HepG2 (cell line): Measurements from ENCODE around the gene ADCYAP1R1. TPM values are rescaled to one million over a fixed set of nuclear protein-coding genes. Genes with fewer than 3 reads are reported as not detected.

Source experiments
- ATAC-seq: fragments of 200-7000 bp; cut with Tn5 transposase; 3 replicates; pipeline ENCODE4 v1.9.1; 2020; ENCODE audit warnings: mild to moderate bottlenecking, moderate library complexity
- BruUV-seq: library from RNA; stranded (reverse); fragments of 400-500 nt; replicated peaks from 2 replicates; lab custom pipeline; 2021; lab: Mats Ljungman, UMichigan
- CTCF ChIA-PET: fragments of 300-600 bp; formaldehyde crosslinking; extraction: SDS; loops from one replicate; lab custom pipeline; 2021; ENCODE audit warnings: low total read pairs, inconsistent platforms, low intra/inter-chr PET ratio; lab: Yijun Ruan, JAX
- POLR2A ChIA-PET: fragments of 350-600 bp; sonication (Branson Sonifier 250); formaldehyde crosslinking; loops from one replicate; lab custom pipeline; 2020; ENCODE audit warnings: antibody characterized with exemption, inconsistent platforms; lab: Yijun Ruan, JAX
- DNase-seq: peaks from one replicate; pipeline ENCODE4 v3.0.0-alpha.2; 2015; ENCODE audit warnings: low spot score
- FAIRE-seq: peaks from 3 replicates; lab custom pipeline; 2011; peaks lifted over from hg19 to GRCh38; lab: Jason Lieb, UNC
- H2AFZ ChIP-seq: one replicate; pipeline ENCODE4 v1.6.1; 2011; ENCODE audit warnings: low read length, inconsistent platforms
- H3K27ac ChIP-seq: fragments of 300-600 bp; 3 replicates; pipeline ENCODE4 v1.8.0; 2011; ENCODE audit warnings: mixed run types, mild to moderate bottlenecking, mixed read lengths, low read length, inconsistent platforms; ENCODE audit not compliant: insufficient read depth; ENCODE audit errors: extremely low read length
- H3K27me3 ChIP-seq, 2 experiments: fragments of 200-600 bp in 1 of 2; 2 replicates in 1 of 2; 3 replicates in 1 of 2; pipeline versions ENCODE4 v1.6.0 to v1.8.0; 2011; ENCODE audit warnings: low read length in 2 of 2, mild to moderate bottlenecking in 2 of 2, moderate library complexity in 2 of 2, inconsistent platforms in 1 of 2; ENCODE audit not compliant: insufficient read depth in 2 of 2, control insufficient read depth in 1 of 2
- H3K36me3 ChIP-seq, 2 experiments: fragments of 200-600 bp in 1 of 2; replicated peaks in 1 of 2; 2 replicates in 1 of 2; 3 replicates in 1 of 2; pipeline versions ENCODE4 v1.5.1 to v1.8.0; 2011; ENCODE audit warnings: low read length in 2 of 2, inconsistent platforms in 1 of 2; ENCODE audit not compliant: insufficient read depth in 2 of 2, control insufficient read depth in 1 of 2
- H3K4me1 ChIP-seq: 2 replicates; pipeline ENCODE4 v1.5.1; 2012; ENCODE audit warnings: low read length, inconsistent platforms; ENCODE audit not compliant: insufficient read depth
- H3K4me2 ChIP-seq: 2 replicates; pipeline ENCODE4 v1.6.0; 2011; ENCODE audit warnings: low read depth, low read length, inconsistent platforms
- H3K4me3 ChIP-seq, 3 experiments: fragments of 200-600 bp in 1 of 3; sonication (generic), shearing (Covaris generic) in 1 of 3; replicated peaks in 1 of 3; 2 replicates each; pipeline ENCODE4 v1.5.1; 2011 to 2016; ENCODE audit warnings: low read length in 3 of 3, inconsistent platforms in 2 of 3, low read depth in 2 of 3, mild to moderate bottlenecking in 2 of 3, control low read depth in 1 of 3, mixed read lengths in 1 of 3; ENCODE audit not compliant: insufficient read depth in 1 of 3
- H3K79me2 ChIP-seq: one replicate; pipeline ENCODE4 v1.6.1; 2011; ENCODE audit warnings: low read length, inconsistent platforms; ENCODE audit not compliant: insufficient read depth
- H3K9ac ChIP-seq: 2 replicates; pipeline ENCODE4 v1.6.0; 2011; ENCODE audit warnings: mild to moderate bottlenecking, low read depth, low read length, inconsistent platforms; ENCODE audit not compliant: insufficient read depth
- H3K9me3 ChIP-seq: 2 replicates; pipeline ENCODE4 v1.5.1; 2012; ENCODE audit warnings: mild to moderate bottlenecking, low read length
- H4K20me1 ChIP-seq: 2 replicates; pipeline ENCODE4 v1.6.0; 2011; ENCODE audit warnings: inconsistent platforms, mild to moderate bottlenecking, low read length, moderate library complexity; ENCODE audit not compliant: insufficient read depth
- ASH2L ChIP-seq: fragments of 300-600, 200-600 bp; sonication (generic); IDR thresholded peaks from 2 replicates; pipeline ENCODE4 v1.7.0; 2017; ENCODE audit warnings: low read depth, mild to moderate bottlenecking, moderate library complexity, mixed read lengths, low read length; ENCODE audit not compliant: insufficient read length
- ATAD3A ChIP-seq: sonication (generic); formaldehyde crosslinking; IDR thresholded peaks from 2 replicates; pipeline ENCODE4 v1.4.0; 2020; ENCODE audit warnings: missing genetic modification reagents
- CEBPB ChIP-seq: IDR thresholded peaks from 2 replicates; pipeline ENCODE4 v1.6.1; 2011; ENCODE audit warnings: low read depth, low read length, improper control_type of control experiment, borderline replicate concordance
- JUNB ChIP-seq: sonication (generic); formaldehyde crosslinking; IDR thresholded peaks from 2 replicates; pipeline ENCODE4 v1.8.0; 2022; ENCODE audit warnings: missing genetic modification reagents, mild to moderate bottlenecking, borderline replicate concordance
- JUND ChIP-seq: sonication (generic); formaldehyde crosslinking; IDR thresholded peaks from 2 replicates; pipeline ENCODE4 v1.8.0; 2022; ENCODE audit warnings: mild to moderate bottlenecking, missing genetic modification reagents
- MAX ChIP-seq: IDR thresholded peaks from 2 replicates; pipeline ENCODE4 v1.6.1; 2012; ENCODE audit warnings: inconsistent platforms
- ZNF616 ChIP-seq: sonication (generic); formaldehyde crosslinking; IDR thresholded peaks from 2 replicates; pipeline ENCODE4 v1.5.0; 2020; ENCODE audit warnings: low read depth, mild to moderate bottlenecking, missing genetic modification reagents
- ZNF878 ChIP-seq: sonication (generic); formaldehyde crosslinking; IDR thresholded peaks from 2 replicates; pipeline ENCODE4 v1.8.1; 2023; ENCODE audit warnings: mild to moderate bottlenecking, missing genetic modification reagents, moderate library complexity
- WGBS: methylation state at CpG from one replicate; pipeline ENCODE4 v1.1.6; 2017; ENCODE audit warnings: low lambda C conversion rate; 5-methylcytosine and 5-hydroxymethylcytosine counted together
- in situ Hi-C: cut with HindIII; loops from 2 replicates; pipeline ENCODE4 v1.10.0; 2017; ENCODE audit warnings: low pct_unique_long_range_greater_than_20kb; ENCODE audit not compliant: extremely low pct_ligation_motif_present
- intact Hi-C: fragments of 100-400 bp; cut with micrococcal nuclease; formaldehyde crosslinking; loops from one replicate; pipeline ENCODE4 v1.10.0; 2022; ENCODE audit not compliant: unreplicated experiment
- polyA plus RNA-seq, 8 experiments: library from polyadenylated mRNA; depleted of rRNA in 3 of 8; stranded (reverse) in 7 of 8; unstranded in 1 of 8; fragments of >200 nt; fragmentation: Illumina TruSeq in 4 of 8; extraction: Trizol in 4 of 8; gene quantifications; 2 replicates each; pipeline versions ENCODE4 v1.2.1 to v1.2.3, GENCODE V29; 2011 to 2016; ENCODE audit warnings: low read depth in 4 of 8, missing spikeins in 1 of 8, mixed read lengths in 1 of 8; ENCODE audit not compliant: insufficient read depth in 1 of 8
- total RNA-seq, 5 experiments: library from RNA; depleted of rRNA; stranded (reverse); fragments of >200 nt; fragmentation: Illumina TruSeq; extraction: Trizol; gene quantifications; 2 replicates each; pipeline ENCODE4 v1.2.3, GENCODE V29; 2016; ENCODE audit warnings: low read depth in 1 of 5

ADCYAP1R1 gene
- total and polyA plus RNA-seq, 2 of the 13 experiments (the other 11 are each of a cell fraction or from before 2014, with no cell fraction given), result not detected

GRCh38 chr7:31106303-31107105 lies 54.4 kb downstream of the ADCYAP1R1 start (continued):
- TF ChIP-seq ATAD3A (CRISPR knock-in tag) (no peak), JUND (CRISPR knock-in tag) (no peak), JUNB (CRISPR knock-in tag) (no peak)

- Histone ChIP-seq H3K4me1 (no peaks in the 10 kb centered on the region), H3K27me3 (peaks cover 0 to 6% of the 10 kb centered on the region in 2 experiments; a peak in 3 of 5 replicates), H3K9ac (no peak overlapping the region), H2AFZ (no peak overlapping the region), H3K27ac (no peak overlapping the region), H3K4me3 (no peak overlapping the region), H3K36me3 (no peaks in the 10 kb centered on the region), H4K20me1 (no peaks in the 10 kb centered on the region)
- DNase-seq, result no peak
- no TSS peak for BruUV-seq
- CTCF ChIA-PET, result no interaction called here
- ATAC-seq, result no peak
- FAIRE-seq, result no peak
- WGBS, result 5% methylated on average over 10 of the region's 15 CpGs
- intact Hi-C loops (no loop called here), in situ Hi-C loops (no loop called here)
- TF ChIP-seq ZNF616 (CRISPR knock-in tag) (no peak), ZNF878 (CRISPR knock-in tag) (no peak), CEBPB (peak; percentile 31; the same call in 1 of the 2 replicates), MAX (no peak), ASH2L (no peak)
- TF ChIP-seq, all 625 proteins: peak for 1
- Histone ChIP-seq H3K4me2 (no peak overlapping the region), H3K9me3 (no peaks in the 10 kb centered on the region), H3K79me2 (no peaks in the 10 kb centered on the region)
- POLR2A ChIA-PET, result no interaction called here
These were observed 55.3 kb downstream of the ADCYAP1R1 start for GRCh38 chr7:31107106-31108090.
